Adrenal gland (tissue), 12 donors: Measurements from ENCODE around the gene AGBL3. TPM values are rescaled to one million over a fixed set of nuclear protein-coding genes. Genes with fewer than 3 reads are reported as not detected.

Experiments used
- DNase-seq, 7 donors: peaks; one replicate each; pipeline ENCODE4 v3.0.0-alpha.2; 2019 to 2020
- H3K27ac ChIP-seq, 5 donors: fragments of 200-600 bp; sonication (generic) in 4 of 5; 1 replicate in 3 of 5; 2 replicates in 2 of 5; pipeline versions ENCODE4 v1.5.1 to v1.8.0; 2016 to 2020; ENCODE audit warnings: mild to moderate bottlenecking in 1 of 5
- H3K27me3 ChIP-seq: fragments of 200-600 bp; 2 replicates; pipeline ENCODE4 v1.8.0; 2021
- H3K36me3 ChIP-seq, 2 donors: fragments of 200-600 bp; replicated peaks in 1 of 2; 1 replicate in 1 of 2; 2 replicates in 1 of 2; pipeline versions ENCODE4 v1.5.1 to v1.8.0; 2018 to 2022
- H3K4me1 ChIP-seq, 2 donors: fragments of 200-600 bp; replicated peaks in 1 of 2; 1 replicate in 1 of 2; 2 replicates in 1 of 2; pipeline versions ENCODE4 v1.5.1 to v1.8.0; 2018 to 2021
- H3K4me3 ChIP-seq, 4 donors: fragments of 200-600 bp; sonication (generic) in 3 of 4; one replicate each; pipeline ENCODE4 v1.5.1; 2016 to 2018
- H3K9me3 ChIP-seq, 3 donors: fragments of 200-600 bp; sonication (generic) in 1 of 3; replicated peaks in 1 of 3; 1 replicate in 2 of 3; 2 replicates in 1 of 3; pipeline versions ENCODE4 v1.5.1 to v1.8.0; 2016 to 2021
- CTCF ChIP-seq, 6 experiments: fragments of 450-650 bp in 4 of 6; fragments of 200-600 bp in 2 of 6; sonication (generic) in 1 of 6; IDR thresholded peaks; 1 replicate in 5 of 6; 2 replicates in 1 of 6; pipeline versions ENCODE4 v1.5.1 to v1.8.0; 2016 to 2021; ENCODE audit warnings: antibody characterized with exemption in 6 of 6, mild to moderate bottlenecking in 2 of 6, moderate library complexity in 1 of 6
- POLR2A ChIP-seq, 2 donors: fragments of 450-650 bp; IDR thresholded peaks; one replicate each; pipeline ENCODE4 v1.6.1; 2017; ENCODE audit warnings: antibody characterized with exemption in 2 of 2, mild to moderate bottlenecking in 2 of 2, moderate library complexity in 1 of 2
- WGBS, 4 donors: extraction: QIAGEN DNeasy Blood & Tissue Kit in 2 of 4; methylation state at CpG; one replicate each; pipeline versions ENCODE4 v1.1.5 to v1.1.7; 2013 to 2017; 5-methylcytosine and 5-hydroxymethylcytosine counted together
- intact Hi-C, 2 donors: fragments of 100-400 bp; cut with DNase I; formaldehyde crosslinking; loops; one replicate each; pipeline versions ENCODE4 v1.14.1 to v1.15.0; 2022 to 2023
- polyA plus RNA-seq, 3 donors: library from polyadenylated mRNA; stranded (reverse); fragments of 200-250 nt in 2 of 3; fragments of 350-450 nt in 1 of 3; fragmentation: Illumina TruSeq in 1 of 3; extraction: RNeasy Lipid Tissue Mini Kit (QIAGEN cat#74804) in 1 of 3; gene quantifications; one replicate each; pipeline ENCODE4 v1.2.3, GENCODE V29; 2013 to 2014
- total RNA-seq, 9 donors: library from RNA; depleted of rRNA in 4 of 9; stranded (reverse); fragments of >200 nt in 4 of 9; fragments of 120-200 nt in 1 of 9; fragmentation: NEBNext Ultra II Directional in 1 of 9; extraction: Animal tissue kit (Norgen Biotek cat#: 25700) in 1 of 9; gene quantifications; one replicate each; pipeline versions ENCODE4 v1.1.0 to v1.2.4, GENCODE V29; 2013 to 2023
- donor health status: healthy with polysubstance abuse.
- donor health status: Bipolar disorder and iron deficiency.
- donor health status: DM: yes; HTN: yes; CAD: no.
- donor health status: DM: no; HTN: no; CAD: no.
- donor health status: DM: no; HTN: no; CAD: no.
- donor health status: DM: yes; HTN: yes; CAD: no.

AGBL3 gene
- total and polyA plus RNA-seq, 12 donors: 0.28 to 7.3 (median 1.9) TPM

GRCh38 chr7:135094472-135095237, 108.3 kb downstream of the AGBL3 start:
- intact Hi-C loops: no loop called here
- no peaks in the 10 kb centered on the region for H3K36me3 ChIP-seq
- WGBS, 4 donors: 88 to 94% (median 91%) methylated on average over 2 of the region's 2 CpGs

DNA sequence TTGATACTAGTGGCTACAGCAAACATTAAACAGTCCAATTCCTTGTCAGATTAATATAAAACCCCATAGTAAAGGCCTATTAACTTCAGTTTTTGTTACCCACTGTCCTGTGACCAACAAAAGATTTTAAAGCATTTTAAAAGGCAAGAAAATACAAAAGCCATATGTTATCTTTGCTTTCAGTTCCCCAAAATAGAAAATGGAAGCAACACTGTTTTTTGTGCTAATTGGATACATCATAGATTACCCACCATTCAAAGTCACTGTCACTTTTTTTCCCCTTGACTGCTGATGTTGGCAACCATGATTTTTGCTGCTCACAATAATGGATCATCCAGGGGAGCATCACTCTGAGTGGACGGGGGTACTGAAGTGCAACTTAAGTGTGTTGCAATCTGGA, 109.1 kb downstream of the AGBL3 start:
- H3K36me3 ChIP-seq: no peaks in the 10 kb centered on the region
- TF ChIP-seq POLR2A (IDR thresholded peaks at IDR 0.05) (no peak), CTCF (IDR thresholded peaks at IDR 0.05) (no peak)
- 78 to 100% (median 89%) methylated on average over 1 of the region's 1 CpG for WGBS, 4 donors
- H3K27me3 ChIP-seq: no peaks in the 10 kb centered on the region
- no peak overlapping the region for H3K27ac ChIP-seq
- no peak overlapping the region for H3K4me3 ChIP-seq
- intact Hi-C loops: no loop called here
- peaks cover 0 to 4% of the 10 kb centered on the region in 2 donors for H3K4me1 ChIP-seq
- DNase-seq: no peak
- no peaks in the 10 kb centered on the region for H3K9me3 ChIP-seq

More at GRCh38 chr7:135094472-135095237, 108.3 kb downstream of the AGBL3 start:
- DNase-seq: no peak
- H3K4me1 ChIP-seq: peaks cover 0 to 4% of the 10 kb centered on the region in 2 donors
- H3K27ac ChIP-seq: no peak overlapping the region
- no peak for TF ChIP-seq POLR2A (IDR thresholded peaks at IDR 0.05)
- no peak for TF ChIP-seq CTCF (IDR thresholded peaks at IDR 0.05)
- no peak overlapping the region for H3K4me3 ChIP-seq
- H3K9me3 ChIP-seq: no peaks in the 10 kb centered on the region
- H3K27me3 ChIP-seq: no peaks in the 10 kb centered on the region

- intact Hi-C loops: no loop called here
- H3K27ac ChIP-seq: no peak overlapping the region
- no peak for DNase-seq
- TF ChIP-seq CTCF (IDR thresholded peaks at IDR 0.05) (no peak), POLR2A (IDR thresholded peaks at IDR 0.05) (no peak)
- 42 to 46% (median 44%) methylated on average over 3 of the region's 3 CpGs for WGBS, 4 donors
- no peaks in the 10 kb centered on the region for H3K4me1 ChIP-seq
- H3K36me3 ChIP-seq: no peaks in the 10 kb centered on the region
- no peaks in the 10 kb centered on the region for H3K9me3 ChIP-seq
- no peaks in the 10 kb centered on the region for H3K27me3 ChIP-seq
- no peak overlapping the region for H3K4me3 ChIP-seq
Observed at GRCh38 chr7:135098391-135098790, 112.1 kb downstream of the AGBL3 start.

DNA sequence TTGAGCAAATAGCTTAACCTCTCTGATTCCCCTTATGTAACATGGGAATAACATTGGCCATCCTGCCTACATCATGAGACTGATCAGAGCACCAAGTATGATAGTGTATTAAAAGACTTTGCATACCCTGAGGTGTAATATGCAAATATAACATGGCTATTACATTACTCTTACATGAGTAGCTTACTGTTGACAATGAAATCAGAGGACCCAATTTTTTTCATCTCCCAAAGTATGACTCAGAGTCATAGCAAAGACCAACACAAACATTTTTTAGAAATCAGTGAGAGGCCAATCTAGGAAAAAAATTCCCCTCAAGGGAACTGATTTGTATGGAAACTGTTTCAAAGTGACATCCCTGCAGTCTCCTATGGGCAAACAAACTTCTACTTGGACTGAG, 114.5 kb downstream of the AGBL3 start:
- no peaks in the 10 kb centered on the region for H3K36me3 ChIP-seq
- no peaks in the 10 kb centered on the region for H3K27me3 ChIP-seq
- TF ChIP-seq POLR2A (IDR thresholded peaks at IDR 0.05) (no peak), CTCF (IDR thresholded peaks at IDR 0.05) (no peak)
- H3K9me3 ChIP-seq: no peaks in the 10 kb centered on the region
- no peaks in the 10 kb centered on the region for H3K4me1 ChIP-seq
- DNase-seq: no peak
- H3K4me3 ChIP-seq: no peak overlapping the region
- H3K27ac ChIP-seq: no peak overlapping the region
- intact Hi-C loops: no loop called here
